Activated CD8-positive, alpha-beta T cell treated with anti-CD3 and anti-CD28 coated beads, Interleukin-2, amount 10 ng/mL, durations not matched to agents 7 days and 5 days (primary cell): ENCODE results near the gene SLC4A7. TPM values are rescaled to one million over a fixed set of nuclear protein-coding genes. Genes with fewer than 3 reads are reported as not detected.
"Not testable (repeated sequence)": the region's sequence is repeated elsewhere in the genome, so short reads cannot be mapped to it uniquely, and the experiment has no call there.

ENCODE experiments used
- ATAC-seq: fragments of 150-1000 bp; cut with Tn5 transposase; one replicate; pipeline ENCODE4 v1.10.0; 2021; ENCODE audit warnings: moderate library complexity
- CTCF ChIA-PET: fragments of 350-600 bp; sonication (Branson Sonifier 250); formaldehyde crosslinking; loops from one replicate; lab custom pipeline; 2021; ENCODE audit warnings: antibody characterized with exemption; lab: Charles Lee
- POLR2A ChIA-PET: fragments of 350-600 bp; sonication (Branson Sonifier 250); formaldehyde crosslinking; loops from one replicate; lab custom pipeline; 2021; ENCODE audit warnings: antibody characterized with exemption; lab: Charles Lee
- DNase-seq: peaks from one replicate; pipeline ENCODE4 v3.0.0-alpha.2; 2020
- H3K27ac Mint-ChIP-seq: one replicate; pipeline ENCODE4 v1.8.0; 2021; ENCODE audit warnings: mild to moderate bottlenecking, mixed read lengths
- H3K27me3 Mint-ChIP-seq: one replicate; pipeline ENCODE4 v1.8.0; 2021; ENCODE audit warnings: low read depth, mixed read lengths
- H3K36me3 Mint-ChIP-seq: one replicate; pipeline ENCODE4 v1.8.0; 2021; ENCODE audit warnings: low read depth, mixed read lengths
- H3K4me1 Mint-ChIP-seq: one replicate; pipeline ENCODE4 v1.8.0; 2021; ENCODE audit warnings: low read depth, mixed read lengths
- H3K4me3 Mint-ChIP-seq: one replicate; pipeline ENCODE4 v1.8.0; 2021; ENCODE audit warnings: mild to moderate bottlenecking, mixed read lengths
- H3K9me3 Mint-ChIP-seq: one replicate; pipeline ENCODE4 v1.8.0; 2022; ENCODE audit warnings: mixed read lengths; ENCODE audit not compliant: insufficient read depth
- total RNA-seq, 2 experiments: library from RNA; stranded (reverse); gene quantifications; one replicate each; pipeline ENCODE4 v1.2.3, GENCODE V29; 2021

SLC4A7 gene
- total RNA-seq, 2 experiments from 2014 or later = 31.9 to 32.9 TPM

DNA sequence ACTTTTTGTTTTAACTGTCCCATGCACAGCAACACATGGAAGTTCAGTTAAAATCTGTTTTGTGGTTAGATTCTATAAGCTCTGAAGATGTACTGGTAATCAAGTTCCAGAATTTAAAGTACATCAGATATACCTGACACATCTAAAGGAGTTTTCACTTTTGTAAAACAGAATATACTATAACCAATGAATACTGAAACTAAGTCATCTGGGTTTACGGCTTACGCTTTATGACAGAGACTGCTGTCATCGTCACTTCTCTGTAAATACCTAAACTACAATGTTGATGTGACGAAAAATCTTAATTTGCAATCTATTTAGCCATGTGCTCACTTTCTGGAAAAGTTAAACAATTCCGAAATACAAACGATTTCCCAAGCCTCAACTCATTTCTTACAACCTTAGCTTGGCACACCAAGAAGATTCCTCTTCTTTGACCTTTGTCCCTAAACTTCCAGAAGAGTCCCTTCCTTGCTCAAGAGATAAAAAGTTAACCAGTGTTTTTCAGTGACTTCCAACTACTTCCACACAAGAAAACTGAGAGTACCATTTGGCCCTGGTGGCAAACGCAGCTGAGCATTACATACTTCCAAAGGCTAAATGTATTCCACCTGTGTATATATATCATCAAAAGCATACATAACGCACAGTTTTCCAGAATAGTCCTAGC is 58.2 kb downstream of the SLC4A7 start:
- Mint-ChIP-seq H3K27me3 (no peaks in the 10 kb centered on the region), H3K4me1 (no peaks in the 10 kb centered on the region), H3K36me3 (peaks cover 23% of the 10 kb centered on the region), H3K27ac (no peak overlapping the region), H3K4me3 (no peak overlapping the region), H3K9me3 (no peaks in the 10 kb centered on the region)
- CTCF ChIA-PET = no interaction called here
- no peak for DNase-seq
- no peak for ATAC-seq
- POLR2A ChIA-PET = no interaction called here

DNA sequence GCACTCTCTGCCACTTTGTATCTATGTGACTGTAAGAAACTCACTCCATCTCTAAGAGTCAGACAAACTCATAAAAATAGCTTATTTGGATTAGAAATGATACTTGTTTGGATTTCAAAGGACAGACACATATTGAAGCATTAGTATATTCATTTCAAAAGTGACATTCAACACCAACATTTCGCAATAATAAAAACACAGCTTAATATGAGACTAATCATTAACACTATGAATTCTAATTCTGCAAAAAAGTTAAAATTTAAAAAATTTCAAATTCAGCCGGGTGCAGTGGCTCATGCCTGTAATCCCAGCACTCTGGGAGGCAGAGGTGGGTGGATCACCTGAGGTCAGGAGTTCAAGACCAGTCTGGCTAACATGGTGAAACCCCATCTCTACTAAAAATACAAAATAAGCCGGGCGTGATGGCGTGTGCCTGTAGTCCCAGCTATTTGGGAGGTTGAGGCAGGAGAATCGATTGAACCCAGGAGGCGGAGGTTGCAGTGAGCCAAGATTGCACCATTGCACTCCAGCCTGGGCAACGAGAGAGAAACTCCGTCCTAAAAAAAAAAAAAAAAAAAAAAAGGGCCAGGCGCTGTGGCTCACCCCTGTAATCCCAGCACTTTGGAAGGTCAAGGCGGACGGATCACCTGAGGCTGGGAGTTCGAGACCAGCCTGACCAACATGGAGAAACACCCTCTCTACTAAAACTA is 59.2 kb downstream of the SLC4A7 start:
- CTCF ChIA-PET, POLR2A ChIA-PET, H3K27me3 Mint-ChIP-seq, ATAC-seq, H3K4me1 Mint-ChIP-seq, H3K4me3 Mint-ChIP-seq, H3K9me3 Mint-ChIP-seq, H3K27ac Mint-ChIP-seq, DNase-seq: not testable (repeated sequence)
- H3K36me3 Mint-ChIP-seq = peaks cover 28% of the 10 kb centered on the region

DNA sequence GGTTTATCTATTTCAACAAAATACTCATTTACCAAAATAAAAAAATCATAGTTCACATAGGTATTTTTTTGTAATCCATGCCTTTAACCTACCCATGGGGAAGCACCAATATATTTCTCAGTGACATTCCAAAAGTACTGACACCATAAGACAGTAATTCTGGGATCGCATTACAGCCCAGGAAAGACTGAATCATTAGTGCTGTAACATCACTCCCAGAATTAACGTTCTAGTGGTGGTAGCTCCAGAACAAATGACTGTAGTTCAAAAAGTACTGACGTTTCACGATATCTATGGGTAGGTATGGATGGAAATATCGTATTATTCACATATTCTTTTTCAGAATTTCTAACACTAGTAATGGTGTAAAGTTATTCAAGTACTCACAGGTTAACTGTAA is 60.7 kb downstream of the SLC4A7 start:
- ATAC-seq = no peak
- CTCF ChIA-PET = no interaction called here

DNA sequence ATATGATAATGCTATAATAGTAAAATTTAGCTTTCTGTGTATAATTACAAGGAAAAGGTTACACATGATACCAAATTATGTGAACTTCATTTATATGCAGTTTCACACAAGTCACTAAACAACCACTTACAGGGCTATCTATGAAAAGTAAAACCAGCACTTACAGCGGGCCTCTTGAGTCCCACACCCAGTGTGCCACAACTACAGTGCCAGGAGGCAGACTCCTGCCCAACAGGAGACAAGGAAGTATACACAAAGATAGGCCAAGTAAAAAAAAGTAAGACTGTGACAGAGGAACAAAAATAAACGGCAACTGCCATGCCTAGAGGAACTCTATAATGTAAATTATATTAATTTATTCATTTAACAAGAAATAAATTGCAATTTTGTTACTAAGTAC is 61.6 kb downstream of the SLC4A7 start:
- POLR2A ChIA-PET = no interaction called here
- DNase-seq (no peak), ATAC-seq (no peak)
- Mint-ChIP-seq H3K27ac (no peak overlapping the region), H3K4me1 (no peaks in the 10 kb centered on the region), H3K9me3 (no peaks in the 10 kb centered on the region), H3K4me3 (no peak overlapping the region), H3K36me3 (peaks cover 29% of the 10 kb centered on the region), H3K27me3 (no peaks in the 10 kb centered on the region)
- CTCF ChIA-PET = no interaction called here

More for the DNA sequence above, 60.7 kb downstream of the SLC4A7 start:
- H3K9me3 Mint-ChIP-seq = no peaks in the 10 kb centered on the region
- no peaks in the 10 kb centered on the region for H3K4me1 Mint-ChIP-seq
- no peaks in the 10 kb centered on the region for H3K27me3 Mint-ChIP-seq
- peaks cover 29% of the 10 kb centered on the region for H3K36me3 Mint-ChIP-seq
- no peak overlapping the region for H3K27ac Mint-ChIP-seq
- H3K4me3 Mint-ChIP-seq = no peak overlapping the region
- no peak for DNase-seq
- POLR2A ChIA-PET = interaction anchor here (0.6 kb wide), 1 partner anchor 1195 kb away, joined by 3 read pairs; no protein-coding TSS in a partner anchor

DNA sequence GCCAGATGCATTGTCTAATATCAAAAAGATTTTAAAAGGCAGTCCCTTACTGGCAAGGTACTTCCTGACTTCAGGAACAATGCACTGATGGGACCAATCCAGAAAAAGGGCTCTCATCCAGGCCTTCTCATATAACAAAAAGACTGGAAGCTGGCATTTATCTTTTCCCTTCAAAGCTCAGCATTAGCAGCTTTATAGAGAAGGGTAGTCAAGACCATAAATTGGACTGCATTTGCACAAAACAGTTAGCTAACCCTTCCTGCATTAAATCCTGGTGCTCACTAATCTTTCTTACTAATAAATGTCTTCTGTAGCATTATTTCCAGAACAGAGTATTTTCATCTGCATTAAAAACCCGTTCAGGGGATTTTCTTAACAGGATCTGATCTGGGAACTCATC is 69.0 kb downstream of the SLC4A7 start:
- H3K4me3 Mint-ChIP-seq = no peak overlapping the region
- POLR2A ChIA-PET = no interaction called here
- no peak for ATAC-seq
- H3K4me1 Mint-ChIP-seq = no peaks in the 10 kb centered on the region
- DNase-seq = no peak
- CTCF ChIA-PET = no interaction called here
- H3K27me3 Mint-ChIP-seq = no peaks in the 10 kb centered on the region
- H3K27ac Mint-ChIP-seq = no peak overlapping the region
- peaks cover 28% of the 10 kb centered on the region for H3K36me3 Mint-ChIP-seq
- no peaks in the 10 kb centered on the region for H3K9me3 Mint-ChIP-seq

DNA sequence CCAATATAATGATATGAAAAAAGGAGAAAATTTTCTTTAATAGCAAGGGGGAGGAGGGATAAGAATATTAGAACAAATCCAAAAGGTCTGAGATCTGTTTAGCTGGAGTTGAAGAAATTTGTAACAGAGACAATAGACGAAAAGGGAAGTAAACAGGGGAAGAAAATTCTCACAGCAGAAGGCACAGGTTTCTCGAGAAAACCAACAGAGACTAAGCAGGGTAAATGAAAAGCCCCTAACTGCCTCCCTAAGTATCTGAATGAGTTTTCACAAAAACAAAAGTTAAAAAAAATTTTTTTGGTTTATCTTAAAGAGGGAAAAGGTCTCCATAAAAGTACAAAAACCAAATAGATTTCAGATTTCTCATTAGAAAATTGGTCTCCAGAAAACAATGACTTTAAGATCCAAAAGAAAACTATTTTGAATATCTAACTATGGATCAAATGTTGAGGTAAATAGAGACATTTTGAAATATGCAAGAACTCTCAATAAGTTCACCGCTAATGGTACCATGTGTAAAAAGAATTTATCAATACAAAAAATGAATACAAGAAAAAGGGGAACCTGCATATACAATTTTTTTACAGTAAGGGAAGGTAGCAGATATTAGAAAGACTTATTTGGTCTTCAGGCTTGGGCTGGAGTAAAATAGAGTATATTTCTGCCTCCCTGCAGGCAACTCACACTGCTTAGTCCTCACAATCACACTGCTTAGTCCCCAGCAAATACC is 91.1 kb downstream of the SLC4A7 start:
- Mint-ChIP-seq H3K4me3 (no peak overlapping the region), H3K9me3 (no peaks in the 10 kb centered on the region), H3K27me3 (no peaks in the 10 kb centered on the region), H3K27ac (no peak overlapping the region), H3K36me3 (peaks cover 24% of the 10 kb centered on the region), H3K4me1 (no peaks in the 10 kb centered on the region)
- CTCF ChIA-PET = no interaction called here
- ATAC-seq (no peak), DNase-seq (no peak)
- POLR2A ChIA-PET = no interaction called here

DNA sequence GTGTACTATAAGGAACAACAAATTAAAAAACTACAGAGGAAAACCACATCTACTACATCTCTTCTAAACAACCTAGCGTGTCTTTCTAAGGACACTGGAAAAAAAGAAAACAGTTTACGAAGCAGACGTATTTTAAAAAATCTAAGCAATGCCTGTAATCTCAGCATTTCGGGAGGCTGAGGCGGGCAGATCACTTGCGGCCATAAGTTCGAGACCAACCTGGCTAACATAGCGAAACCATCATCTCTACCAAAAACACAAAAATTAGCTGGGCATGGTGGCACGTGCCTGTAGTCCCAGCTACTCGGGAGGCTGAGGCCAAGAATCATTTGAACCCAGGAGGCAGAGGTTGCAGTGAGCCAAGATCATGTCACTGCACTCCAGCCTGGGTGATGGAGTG is 91.8 kb downstream of the SLC4A7 start:
- Mint-ChIP-seq H3K27ac (peak overlapping the region; percentile 6), H3K36me3 (peaks cover 24% of the 10 kb centered on the region)
- CTCF ChIA-PET, DNase-seq, POLR2A ChIA-PET, H3K27me3 Mint-ChIP-seq, H3K9me3 Mint-ChIP-seq, ATAC-seq, H3K4me1 Mint-ChIP-seq, H3K4me3 Mint-ChIP-seq: not testable (repeated sequence)

DNA sequence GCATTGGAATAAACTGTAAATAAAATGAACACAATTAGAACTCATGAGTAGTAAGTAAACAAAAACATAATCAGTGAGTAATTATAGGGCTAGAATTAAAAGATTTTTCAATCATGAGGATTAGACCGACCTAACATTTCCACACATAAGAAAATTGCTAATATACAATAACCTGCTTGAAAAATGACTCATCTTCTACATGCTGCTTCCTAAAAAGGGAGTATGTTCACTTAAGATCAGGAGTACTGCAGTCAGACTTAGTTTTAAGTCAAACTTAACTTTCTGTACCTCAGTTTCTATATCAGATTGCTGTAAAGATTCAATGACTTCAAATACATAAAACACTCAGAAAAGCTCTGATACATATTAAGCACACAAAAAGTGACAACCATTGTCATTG is 92.4 kb downstream of the SLC4A7 start:
- no peaks in the 10 kb centered on the region for H3K27me3 Mint-ChIP-seq
- ChIA-PET CTCF (interaction anchor here (1.1 to 1.3 kb wide), 2 partner anchors 10 to 75 kb away, joined by 4 read pairs; no protein-coding TSS in a partner anchor), POLR2A (no interaction called here)
- ATAC-seq (no peak), DNase-seq (no peak)
- H3K9me3 Mint-ChIP-seq = no peaks in the 10 kb centered on the region
- peaks cover 24% of the 10 kb centered on the region for H3K36me3 Mint-ChIP-seq
- no peak overlapping the region for H3K27ac Mint-ChIP-seq
- no peaks in the 10 kb centered on the region for H3K4me1 Mint-ChIP-seq
- no peak overlapping the region for H3K4me3 Mint-ChIP-seq

DNA sequence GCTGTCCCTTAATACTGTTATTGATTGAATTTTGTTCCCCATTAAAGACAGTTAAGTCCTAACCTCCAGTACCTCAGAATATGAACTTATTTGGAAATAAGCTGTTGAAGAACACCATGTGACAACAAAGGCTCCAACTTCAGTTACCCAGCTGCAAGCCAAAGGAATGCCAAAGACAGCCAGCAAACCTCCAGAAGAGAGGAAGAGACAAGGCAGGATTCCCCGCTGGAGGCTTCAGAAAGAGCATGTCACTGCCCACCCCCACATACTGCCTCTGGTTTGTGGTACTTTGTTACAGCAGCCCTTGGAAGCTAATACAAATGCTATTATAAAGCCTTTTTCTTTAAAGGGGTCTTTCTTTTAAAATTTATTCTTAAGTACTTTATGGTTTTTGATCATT is 96.6 kb downstream of the SLC4A7 start:
- H3K4me1 Mint-ChIP-seq = no peaks in the 10 kb centered on the region
- H3K27me3 Mint-ChIP-seq = no peaks in the 10 kb centered on the region
- no peak overlapping the region for H3K4me3 Mint-ChIP-seq
- H3K27ac Mint-ChIP-seq = no peak overlapping the region
- ChIA-PET POLR2A (no interaction called here), CTCF (no interaction called here)
- no peaks in the 10 kb centered on the region for H3K9me3 Mint-ChIP-seq
- DNase-seq (no peak), ATAC-seq (no peak)
- H3K36me3 Mint-ChIP-seq = peaks cover 28% of the 10 kb centered on the region

DNA sequence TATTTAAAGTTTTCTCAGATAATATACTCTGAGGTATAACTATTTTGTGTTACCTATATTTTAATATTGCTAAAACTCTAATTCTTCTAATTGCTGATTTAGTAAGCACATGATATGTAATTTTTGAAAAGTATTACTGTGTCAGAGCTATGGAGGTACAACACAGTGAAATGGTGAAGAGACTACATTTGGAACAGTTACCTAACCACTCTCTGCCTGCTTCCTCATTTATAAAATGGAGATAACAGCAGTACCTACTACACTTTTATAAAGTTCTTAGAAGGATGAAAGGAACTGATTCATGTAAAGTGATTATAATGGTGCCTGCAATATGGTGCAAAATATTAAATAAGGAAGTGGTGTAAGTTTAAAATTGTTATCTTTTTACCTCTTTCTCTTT is 98.7 kb downstream of the SLC4A7 start:
- H3K27me3 Mint-ChIP-seq = no peaks in the 10 kb centered on the region
- DNase-seq = no peak
- peaks cover 22% of the 10 kb centered on the region for H3K36me3 Mint-ChIP-seq
- CTCF ChIA-PET = no interaction called here
- no peaks in the 10 kb centered on the region for H3K9me3 Mint-ChIP-seq
- POLR2A ChIA-PET = no interaction called here
- no peak for ATAC-seq
- no peak overlapping the region for H3K4me3 Mint-ChIP-seq
- no peaks in the 10 kb centered on the region for H3K4me1 Mint-ChIP-seq
- H3K27ac Mint-ChIP-seq = no peak overlapping the region

DNA sequence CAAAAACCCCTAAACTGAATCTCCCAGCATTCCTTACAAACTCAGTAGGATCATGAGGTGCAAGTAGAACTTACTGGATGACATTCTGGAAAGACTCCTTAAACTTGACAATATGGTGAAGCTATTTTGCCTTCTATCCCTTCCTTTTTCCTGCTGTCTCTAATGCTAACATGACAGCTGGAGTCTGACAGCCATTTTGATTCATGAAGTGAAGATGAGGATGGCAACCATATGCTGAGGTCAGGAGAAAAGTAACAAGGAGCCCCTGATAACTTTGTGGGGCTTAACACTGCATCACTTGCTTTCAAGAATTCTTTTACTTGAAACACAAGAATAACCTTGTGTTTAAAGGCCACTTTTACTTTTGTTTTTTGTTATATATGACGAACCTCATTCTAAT is 100.0 kb downstream of the SLC4A7 start:
- no peak for ATAC-seq
- CTCF ChIA-PET = no interaction called here
- no peak for DNase-seq
- Mint-ChIP-seq H3K27me3 (no peaks in the 10 kb centered on the region), H3K4me3 (no peak overlapping the region), H3K9me3 (no peaks in the 10 kb centered on the region), H3K36me3 (peaks cover 18% of the 10 kb centered on the region), H3K27ac (no peak overlapping the region), H3K4me1 (no peaks in the 10 kb centered on the region)
- POLR2A ChIA-PET = no interaction called here
